Activated T-cell treated with anti-CD3 and anti-CD28 coated beads, Interleukin-2, amount 50 U/mL, for 72 hours (primary cell): ENCODE data around the gene BAIAP2L1. TPM values are rescaled to one million over a fixed set of nuclear protein-coding genes. Genes with fewer than 3 reads are reported as not detected.

Source experiments
- ATAC-seq, 2 donors: fragments of 150-1000 bp; cut with Tn5 transposase; replicated peaks in 1 of 2; 2 replicates each; pipeline ENCODE4 v1.10.0; 2021; ENCODE audit warnings: moderate library complexity in 2 of 2, mild to moderate bottlenecking in 1 of 2
- DNase-seq, 2 donors: peaks; one replicate each; pipeline ENCODE4 v3.0.0; 2021 to 2022; ENCODE audit warnings: mixed read lengths in 1 of 2
- H3K27ac Mint-ChIP-seq: one replicate; pipeline ENCODE4 v1.8.0; 2022; ENCODE audit warnings: mild to moderate bottlenecking, moderate library complexity, mixed read lengths
- H3K27me3 Mint-ChIP-seq: one replicate; pipeline ENCODE4 v1.8.0; 2022; ENCODE audit warnings: low read depth, mixed read lengths
- H3K36me3 Mint-ChIP-seq, 2 donors: one replicate each; pipeline ENCODE4 v1.8.0; 2022; ENCODE audit warnings: mixed read lengths in 2 of 2, mild to moderate bottlenecking in 1 of 2; ENCODE audit not compliant: insufficient read depth in 2 of 2
- H3K4me1 Mint-ChIP-seq: one replicate; pipeline ENCODE4 v1.8.0; 2022; ENCODE audit warnings: low read depth, mixed read lengths
- H3K4me3 Mint-ChIP-seq, 2 donors: one replicate each; pipeline ENCODE4 v1.8.0; 2022; ENCODE audit warnings: mild to moderate bottlenecking in 2 of 2, mixed read lengths in 2 of 2, moderate library complexity in 2 of 2
- H3K9me3 Mint-ChIP-seq, 2 donors: one replicate each; pipeline ENCODE4 v1.8.0; 2022; ENCODE audit warnings: mixed read lengths in 2 of 2
- total RNA-seq, 2 donors: library from RNA; stranded (reverse); gene quantifications; one replicate each; pipeline ENCODE4 v1.2.3, GENCODE V29; 2022

Gene BAIAP2L1
- total RNA-seq, 2 donors from 2014 or later, result 5.1 to 9.6 TPM

GRCh38 chr7:98278408-98278807 is 122.5 kb downstream of the BAIAP2L1 start:
- Mint-ChIP-seq H3K4me3 (no peak overlapping the region), H3K4me1 (peaks cover 12% of the 10 kb centered on the region), H3K27ac (no peak overlapping the region), H3K9me3 (no peaks in the 10 kb centered on the region), H3K27me3 (no peaks in the 10 kb centered on the region), H3K36me3 (peaks cover 0 to 4% of the 10 kb centered on the region in 2 donors)
- DNase-seq, result no peak
- ATAC-seq, result no peak

- Mint-ChIP-seq H3K36me3 (no peaks in the 10 kb centered on the region), H3K27ac (no peak overlapping the region), H3K4me1 (no peaks in the 10 kb centered on the region), H3K4me3 (no peak overlapping the region), H3K27me3 (no peaks in the 10 kb centered on the region), H3K9me3 (no peaks in the 10 kb centered on the region)
- no peak for ATAC-seq
- no peak for DNase-seq
Observed at GRCh38 chr7:98276241-98276761, 124.6 kb downstream of the BAIAP2L1 start.

DNA sequence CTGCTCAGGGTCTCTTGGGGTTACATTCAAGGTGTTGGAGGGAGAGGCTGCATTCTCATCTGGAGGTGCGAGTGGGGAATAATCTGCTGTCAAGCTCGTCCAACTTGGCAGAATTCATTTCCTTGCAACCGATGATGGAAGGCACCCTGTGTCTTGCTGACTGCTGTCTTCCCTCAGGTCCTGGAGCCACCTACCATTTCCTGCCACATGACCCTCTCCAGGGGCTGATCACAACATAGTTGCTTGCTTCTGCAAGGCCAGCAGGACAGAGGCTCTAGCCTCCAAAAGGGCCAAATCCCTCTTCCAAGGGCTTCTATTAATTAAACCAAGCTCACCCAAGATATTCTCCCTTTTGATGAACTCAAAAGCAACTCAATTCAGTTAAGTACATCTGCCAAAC is 133.6 kb downstream of the BAIAP2L1 start:
- DNase-seq (no peak), ATAC-seq (no peak)
- Mint-ChIP-seq H3K27ac (no peak overlapping the region), H3K4me3 (no peak overlapping the region), H3K36me3 (peaks cover 0 to 3% of the 10 kb centered on the region in 2 donors), H3K27me3 (no peaks in the 10 kb centered on the region), H3K4me1 (peaks cover 6% of the 10 kb centered on the region), H3K9me3 (no peaks in the 10 kb centered on the region)

DNA sequence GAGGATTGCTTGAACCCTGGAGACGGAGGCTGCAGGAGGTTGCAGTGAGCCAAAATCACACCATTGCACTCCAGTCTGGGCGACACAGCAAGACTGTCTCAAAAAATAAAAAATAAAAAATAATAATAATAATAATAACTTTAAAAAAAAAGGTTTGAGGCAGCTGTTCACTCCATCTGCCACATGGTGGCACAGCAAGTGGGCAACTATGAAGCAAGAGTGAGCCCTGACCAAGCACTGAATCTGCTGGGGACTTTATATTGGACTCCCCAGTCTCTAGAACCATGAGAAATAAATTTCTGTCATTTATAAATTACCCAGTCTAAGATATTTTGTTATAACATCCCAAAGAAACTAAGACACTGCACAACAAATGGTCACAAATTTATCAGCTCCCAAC is 134.1 kb downstream of the BAIAP2L1 start:
- Mint-ChIP-seq H3K4me3 (no peak overlapping the region), H3K36me3 (peaks cover 2 to 5% of the 10 kb centered on the region in 2 donors), H3K27ac (no peak overlapping the region), H3K27me3 (no peaks in the 10 kb centered on the region), H3K9me3 (peaks cover 0 to 2% of the 10 kb centered on the region in 2 donors), H3K4me1 (peaks cover 6% of the 10 kb centered on the region)
- ATAC-seq, result peak in 1 of 2 donors; percentile 47
- DNase-seq, result no peak

DNA sequence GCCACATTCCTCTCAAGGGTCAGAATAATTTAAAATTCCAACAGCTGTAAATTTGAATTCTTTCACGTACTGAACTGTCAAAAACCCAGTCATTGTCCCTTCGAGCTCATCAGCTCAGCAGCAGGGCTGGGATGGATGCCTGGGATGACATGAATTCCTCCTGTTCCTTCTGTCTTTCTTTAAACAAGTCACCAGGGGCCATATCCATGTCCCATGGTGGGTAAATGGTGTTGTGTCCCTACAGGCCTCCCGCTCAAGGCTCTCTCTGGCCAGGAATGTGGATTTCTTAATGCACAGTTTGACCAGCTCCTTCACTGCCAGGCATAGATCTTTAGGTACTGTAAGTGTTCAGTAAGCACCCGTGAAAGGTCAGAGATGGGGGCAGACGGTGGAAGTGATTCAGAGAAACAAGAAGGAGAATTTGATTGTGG is 135.0 kb downstream of the BAIAP2L1 start:
- Mint-ChIP-seq H3K27me3 (no peaks in the 10 kb centered on the region), H3K4me3 (no peak overlapping the region), H3K9me3 (peaks cover 0 to 2% of the 10 kb centered on the region in 2 donors), H3K4me1 (peaks cover 6% of the 10 kb centered on the region), H3K36me3 (peaks cover 2 to 8% of the 10 kb centered on the region in 2 donors), H3K27ac (no peak overlapping the region)
- ATAC-seq (no peak), DNase-seq (no peak)

DNA sequence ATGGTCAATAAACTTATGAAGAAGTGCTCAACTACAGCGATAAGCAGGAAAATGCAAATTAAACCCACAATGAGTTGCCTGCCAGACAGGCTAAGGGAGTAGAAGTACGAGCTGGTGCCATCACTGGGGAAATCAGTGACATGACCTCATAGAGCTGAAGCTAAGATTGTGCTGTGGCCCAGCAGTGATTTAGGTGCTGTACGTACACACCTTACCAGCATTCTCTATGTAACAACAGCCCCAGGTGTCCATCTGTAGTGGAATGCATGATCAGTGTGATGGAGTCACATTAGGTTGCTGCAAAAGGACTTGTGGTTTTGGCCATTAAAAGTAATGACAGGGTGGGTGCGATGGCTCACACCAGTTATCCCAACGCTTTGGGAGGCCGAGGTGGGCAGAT is 143.2 kb downstream of the BAIAP2L1 start:
- peaks cover 24% of the 10 kb centered on the region for H3K4me1 Mint-ChIP-seq
- ATAC-seq (no peak), DNase-seq (no peak)
- peaks cover 3 to 9% of the 10 kb centered on the region in 2 donors for H3K36me3 Mint-ChIP-seq
- no peak overlapping the region for H3K4me3 Mint-ChIP-seq
- H3K27me3 Mint-ChIP-seq, result no peaks in the 10 kb centered on the region
- no peak overlapping the region for H3K27ac Mint-ChIP-seq
- H3K9me3 Mint-ChIP-seq, result peaks cover 0 to 2% of the 10 kb centered on the region in 2 donors

DNA sequence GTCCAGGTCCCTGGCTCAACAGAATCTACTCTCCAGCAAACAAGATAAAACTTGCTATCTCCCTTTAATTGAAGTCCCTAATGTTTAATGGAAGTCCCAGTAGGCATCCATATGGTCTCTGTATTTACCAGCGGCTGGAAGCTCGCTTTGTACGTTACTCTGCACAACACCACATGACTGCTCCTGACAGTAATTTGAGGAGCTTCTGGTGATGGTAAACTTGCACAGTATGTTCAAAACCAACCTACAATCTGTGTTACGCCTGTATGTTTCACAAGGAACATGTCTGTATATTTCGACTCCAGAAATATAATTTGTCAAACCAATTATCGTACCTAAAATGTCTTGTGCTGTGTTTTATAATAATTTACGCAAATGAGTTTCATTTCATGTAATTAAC is 144.5 kb downstream of the BAIAP2L1 start:
- DNase-seq (no peak), ATAC-seq (no peak)
- peaks cover 26% of the 10 kb centered on the region for H3K4me1 Mint-ChIP-seq
- peaks cover 3 to 4% of the 10 kb centered on the region in 2 donors for H3K36me3 Mint-ChIP-seq
- no peaks in the 10 kb centered on the region for H3K27me3 Mint-ChIP-seq
- H3K27ac Mint-ChIP-seq, result peak overlapping the region; percentile 68
- no peaks in the 10 kb centered on the region for H3K9me3 Mint-ChIP-seq
- no peak overlapping the region for H3K4me3 Mint-ChIP-seq

DNA sequence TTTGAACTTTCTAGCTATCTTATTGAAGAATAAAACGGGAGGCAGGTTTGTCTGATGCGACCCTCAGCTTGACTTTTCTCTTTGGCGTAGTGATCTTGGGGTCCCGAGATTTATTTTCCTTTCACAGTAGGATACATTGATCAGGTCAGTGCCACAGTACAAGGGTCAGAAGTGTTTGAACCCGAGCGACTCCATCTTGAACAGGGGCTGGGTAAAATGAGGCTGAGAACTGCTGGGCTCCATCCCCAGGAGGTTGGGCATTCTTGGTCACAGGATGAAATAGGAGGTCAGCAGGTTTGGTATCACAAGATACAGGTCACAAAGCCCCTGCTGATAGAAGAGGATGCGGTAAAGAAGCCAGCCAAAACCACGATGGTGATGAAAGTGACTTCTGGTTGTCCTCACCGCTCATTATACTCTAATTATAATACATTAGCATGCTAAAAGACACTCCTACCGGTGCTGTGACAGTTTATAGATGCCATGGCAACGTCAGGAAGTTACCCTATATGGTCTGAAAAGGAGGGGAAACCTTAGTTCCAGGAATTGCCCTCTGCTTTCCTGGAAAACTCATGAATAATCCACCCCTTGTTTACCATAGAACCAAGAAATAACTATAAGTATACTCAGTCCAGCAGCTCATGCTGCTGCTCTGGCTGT is 145.8 kb downstream of the BAIAP2L1 start:
- peaks cover 3 to 4% of the 10 kb centered on the region in 2 donors for H3K36me3 Mint-ChIP-seq
- H3K4me1 Mint-ChIP-seq, result peaks cover 36% of the 10 kb centered on the region
- ATAC-seq (peak in 1 of 2 donors; percentile 14), DNase-seq (peak; percentile 25 to 53)
- no peaks in the 10 kb centered on the region for H3K27me3 Mint-ChIP-seq
- H3K4me3 Mint-ChIP-seq, result peak overlapping the region in 1 of 2 donors; percentile 44
- H3K9me3 Mint-ChIP-seq, result no peaks in the 10 kb centered on the region
- peak overlapping the region; percentile 52 for H3K27ac Mint-ChIP-seq

- Mint-ChIP-seq H3K9me3 (no peaks in the 10 kb centered on the region), H3K27ac (peak overlapping the region; percentile 52), H3K4me3 (peak overlapping the region in 1 of 2 donors; percentile 44), H3K4me1 (peaks cover 42% of the 10 kb centered on the region), H3K27me3 (no peaks in the 10 kb centered on the region), H3K36me3 (peaks cover 4 to 6% of the 10 kb centered on the region in 2 donors)
- DNase-seq, result no peak
- ATAC-seq, result no peak
Observed at GRCh38 chr7:98254516-98254915, 146.4 kb downstream of the BAIAP2L1 start.

GRCh38 chr7:98252425-98253054 is 148.3 kb downstream of the BAIAP2L1 start:
- H3K27ac Mint-ChIP-seq, result peak overlapping the region; percentile 91
- peaks cover 6 to 8% of the 10 kb centered on the region in 2 donors for H3K36me3 Mint-ChIP-seq
- no peaks in the 10 kb centered on the region for H3K9me3 Mint-ChIP-seq
- H3K4me3 Mint-ChIP-seq, result peak overlapping the region; percentile 93 to 99
- ATAC-seq (peak in 1 of 2 donors; percentile 39), DNase-seq (no peak)
- peaks cover 56% of the 10 kb centered on the region for H3K4me1 Mint-ChIP-seq
- H3K27me3 Mint-ChIP-seq, result no peaks in the 10 kb centered on the region

DNA sequence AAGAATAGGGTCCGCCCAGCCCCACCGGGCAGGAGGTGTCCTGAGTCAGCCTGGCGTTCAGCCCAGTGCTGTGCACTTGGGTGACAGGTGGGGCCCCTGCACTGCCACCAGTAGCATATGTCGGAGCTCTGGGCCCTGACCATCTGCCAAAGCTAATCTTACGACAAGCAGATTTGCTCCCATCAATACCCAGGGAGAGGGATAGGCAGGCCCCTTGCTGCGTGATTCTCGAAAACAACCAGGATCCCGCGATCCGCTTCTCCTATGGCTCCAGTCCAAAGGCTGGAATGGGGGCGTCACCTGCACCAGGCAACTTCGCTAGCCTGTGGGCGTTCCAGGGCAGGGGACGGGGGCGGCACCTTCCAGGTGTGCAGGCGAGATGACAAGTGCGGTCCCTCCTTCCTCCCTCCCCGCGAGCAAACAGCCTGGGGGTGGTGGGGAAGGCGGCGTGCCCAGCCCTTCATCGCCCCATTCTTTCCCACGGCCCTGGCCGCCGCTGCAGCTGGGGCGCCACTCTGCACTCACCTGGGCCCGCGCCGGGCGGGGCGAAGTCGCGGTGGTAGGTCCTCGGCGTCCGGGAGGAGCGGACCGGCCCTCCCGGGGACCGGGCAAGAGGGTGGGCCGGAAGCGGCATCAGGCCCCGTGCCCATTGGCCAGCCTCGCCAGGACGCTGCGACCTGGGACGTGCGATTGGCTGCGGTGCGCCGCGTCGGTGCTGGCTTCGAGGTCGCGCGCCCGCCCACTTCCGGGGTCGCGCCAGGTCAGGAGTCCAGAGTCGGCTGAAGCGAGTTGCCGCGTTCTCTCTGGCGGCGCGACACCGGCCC is 149.1 kb downstream of the BAIAP2L1 start, which contains the start of gene TECPR1:
Gene TECPR1 (minus strand): TSS at position 632 of the 824 bp plus-strand sequence. CDS start 6,086 bp downstream, outside the sequence.
- H3K4me1 Mint-ChIP-seq, result peaks cover 56% of the 10 kb centered on the region
- peak within 1 kb of the TSS; percentile 93 to 99 for H3K4me3 Mint-ChIP-seq
- H3K27me3 Mint-ChIP-seq, result no peaks in the 10 kb centered on the region
- DNase-seq (peak; percentile 94 to 96), ATAC-seq (peak; percentile 96 to 97)
- H3K9me3 Mint-ChIP-seq, result no peaks in the 10 kb centered on the region
- H3K36me3 Mint-ChIP-seq, result peaks cover 6 to 7% of the 10 kb centered on the region in 2 donors
- peak within 1 kb of the TSS; percentile 91 for H3K27ac Mint-ChIP-seq

GRCh38 chr7:98251231-98251600 is 149.7 kb downstream of the BAIAP2L1 start:
- Mint-ChIP-seq H3K27me3 (no peaks in the 10 kb centered on the region), H3K4me1 (peaks cover 53% of the 10 kb centered on the region), H3K36me3 (peaks cover 4 to 6% of the 10 kb centered on the region in 2 donors), H3K4me3 (peak overlapping the region; percentile 93 to 99), H3K27ac (peak overlapping the region; percentile 82), H3K9me3 (no peaks in the 10 kb centered on the region)
- ATAC-seq, result peak; percentile 20
- peak; percentile 11 to 25 for DNase-seq
